IMR-90 (cell line): Measurements from ENCODE around the gene SAXO1. TPM values are rescaled to one million over a fixed set of nuclear protein-coding genes. Genes with fewer than 3 reads are reported as not detected.

Experiments used
- ATAC-seq: fragments of 200-7000 bp; cut with Tn5 transposase; 2 replicates; pipeline ENCODE4 v1.9.1; 2020; ENCODE audit warnings: low read depth, mild to moderate bottlenecking, moderate library complexity
- BruUV-seq: library from RNA; stranded (reverse); fragments of 400-500 nt; replicated peaks from 2 replicates; lab custom pipeline; 2021; lab: Mats Ljungman, UMichigan
- CTCF ChIA-PET: fragments of 300-600 bp; formaldehyde crosslinking; extraction: SDS; loops from one replicate; lab custom pipeline; 2021; ENCODE audit warnings: antibody characterized with exemption; lab: Yijun Ruan, JAX
- POLR2A ChIA-PET: fragments of 300-600 bp; sonication (Branson Sonifier 250); formaldehyde crosslinking; loops from one replicate; lab custom pipeline; 2022; ENCODE audit warnings: antibody characterized with exemption; ENCODE audit not compliant: unreplicated experiment; lab: Charles Lee
- DNase-seq: peaks from one replicate; pipeline ENCODE4 v3.0.0; 2013
- H2AFZ ChIP-seq: replicated peaks from 2 replicates; pipeline ENCODE3; 2013; ENCODE audit warnings: low read length, mild to moderate bottlenecking; ENCODE audit not compliant: poor library complexity
- H2AK5ac ChIP-seq: 2 replicates; pipeline ENCODE4 v1.6.1; 2013; ENCODE audit warnings: low read depth, low read length, inconsistent platforms
- H2AK9ac ChIP-seq: replicated peaks from 2 replicates; pipeline ENCODE3; 2013; ENCODE audit warnings: mild to moderate bottlenecking, low read depth, low read length, moderate library complexity; ENCODE audit not compliant: poor library complexity
- H2BK120ac ChIP-seq: 2 replicates; pipeline ENCODE4 v1.6.1; 2013; ENCODE audit warnings: low read depth, low read length, inconsistent platforms
- H2BK15ac ChIP-seq: 3 replicates; pipeline ENCODE4 v1.6.1; 2013; ENCODE audit warnings: low read depth, low read length, inconsistent platforms
- H2BK20ac ChIP-seq: 2 replicates; pipeline ENCODE4 v1.6.1; 2013; ENCODE audit warnings: low read depth, mild to moderate bottlenecking, inconsistent platforms, low read length, moderate library complexity
- H2BK5ac ChIP-seq: 2 replicates; pipeline ENCODE4 v1.6.1; 2013; ENCODE audit warnings: mild to moderate bottlenecking, low read depth, low read length, inconsistent platforms; ENCODE audit not compliant: poor library complexity, severe bottlenecking
- H3K14ac ChIP-seq: replicated peaks from 2 replicates; pipeline ENCODE4 v1.6.1; 2013; ENCODE audit warnings: low read depth, low read length, inconsistent platforms
- H3K18ac ChIP-seq: 2 replicates; pipeline ENCODE4 v1.6.1; 2013; ENCODE audit warnings: low read depth, low read length, control low read depth
- H3K23ac ChIP-seq: 2 replicates; pipeline ENCODE4 v1.6.1; 2013; ENCODE audit warnings: low read depth, low read length, inconsistent platforms
- H3K27ac ChIP-seq: 2 replicates; pipeline ENCODE4 v1.5.1; 2013; ENCODE audit warnings: mild to moderate bottlenecking, control low read depth, low read length; ENCODE audit not compliant: insufficient read depth
- H3K27me3 ChIP-seq: 2 replicates; pipeline ENCODE4 v1.6.1; 2013; ENCODE audit warnings: low read length; ENCODE audit not compliant: control insufficient read depth, insufficient read depth
- H3K36me3 ChIP-seq: 2 replicates; pipeline ENCODE4 v1.6.1; 2013; ENCODE audit warnings: low read length, mixed read lengths; ENCODE audit not compliant: control insufficient read depth, insufficient read depth
- H3K4ac ChIP-seq: 2 replicates; pipeline ENCODE4 v1.6.1; 2013; ENCODE audit warnings: low read depth, low read length, inconsistent platforms
- H3K4me1 ChIP-seq: 2 replicates; pipeline ENCODE4 v1.6.1; 2013; ENCODE audit warnings: low read length, mixed read lengths; ENCODE audit not compliant: control insufficient read depth, insufficient read depth
- H3K4me2 ChIP-seq: 2 replicates; pipeline ENCODE4 v1.6.1; 2013; ENCODE audit warnings: low read depth, mild to moderate bottlenecking, control low read depth, low read length, moderate library complexity
- H3K4me3 ChIP-seq: 2 replicates; pipeline ENCODE4 v1.5.1; 2013; ENCODE audit warnings: low read depth, mild to moderate bottlenecking, control low read depth, low read length, moderate library complexity; ENCODE audit not compliant: insufficient read depth
- H3K56ac ChIP-seq: 2 replicates; pipeline ENCODE4 v1.6.1; 2013; ENCODE audit warnings: low read length, inconsistent platforms; ENCODE audit not compliant: insufficient read depth; ENCODE audit errors: extremely low read depth
- H3K79me1 ChIP-seq, 2 experiments: 2 replicates each; pipeline ENCODE4 v1.6.1; 2013; ENCODE audit warnings: low read length in 2 of 2, inconsistent platforms in 1 of 2, low read depth in 1 of 2
- H3K9ac ChIP-seq: 2 replicates; pipeline ENCODE4 v1.6.1; 2013; ENCODE audit warnings: low read depth, low read length, control low read depth
- H3K9me1 ChIP-seq: 2 replicates; pipeline ENCODE4 v1.6.1; 2013; ENCODE audit warnings: low read length, inconsistent platforms; ENCODE audit not compliant: insufficient read depth
- H3K9me3 ChIP-seq: 2 replicates; pipeline ENCODE4 v1.6.1; 2013; ENCODE audit warnings: low read length; ENCODE audit not compliant: control insufficient read depth, insufficient read depth
- H4K20me1 ChIP-seq: 2 replicates; pipeline ENCODE4 v1.6.1; 2013; ENCODE audit warnings: low read length, inconsistent platforms; ENCODE audit not compliant: insufficient read depth
- H4K5ac ChIP-seq: 2 replicates; pipeline ENCODE4 v1.6.1; 2013; ENCODE audit warnings: mild to moderate bottlenecking, low read depth, low read length, control low read depth
- H4K8ac ChIP-seq, 2 experiments: 2 replicates each; pipeline ENCODE4 v1.6.1; 2013; ENCODE audit warnings: low read depth in 2 of 2, low read length in 2 of 2, control low read depth in 1 of 2, inconsistent platforms in 1 of 2
- H4K91ac ChIP-seq: 2 replicates; pipeline ENCODE4 v1.6.1; 2013; ENCODE audit warnings: low read depth, low read length, inconsistent platforms; ENCODE audit not compliant: insufficient read depth
- BHLHE40 ChIP-seq: fragments of 150-350 bp; IDR thresholded peaks from 2 replicates; pipeline ENCODE4 v1.6.1; 2016; ENCODE audit warnings: mild to moderate bottlenecking, low read depth, low read length
- CHD1 ChIP-seq: IDR thresholded peaks from 2 replicates; pipeline ENCODE4 v1.6.1; 2012; ENCODE audit warnings: low read depth, low read length, improper control_type of control experiment
- CTCF ChIP-seq: conservative IDR thresholded peaks from 2 replicates; pipeline ENCODE4 v1.5.1; 2012; ENCODE audit warnings: mild to moderate bottlenecking, low read depth, low read length, improper control_type of control experiment
- ELK1 ChIP-seq: fragments of 150-350 bp; IDR thresholded peaks from 2 replicates; pipeline ENCODE4 v1.6.1; 2016; ENCODE audit warnings: low read depth, mild to moderate bottlenecking, low read length, moderate library complexity, borderline replicate concordance
- MAFK ChIP-seq: IDR thresholded peaks from 2 replicates; pipeline ENCODE4 v1.6.1; 2012; ENCODE audit warnings: low read depth, low read length, improper control_type of control experiment
- MAZ ChIP-seq: IDR thresholded peaks from 2 replicates; pipeline ENCODE4 v1.6.1; 2012; ENCODE audit warnings: low read depth, mild to moderate bottlenecking, low read length, improper control_type of control experiment, moderate library complexity, borderline replicate concordance
- MXI1 ChIP-seq: IDR thresholded peaks from 2 replicates; pipeline ENCODE4 v1.6.1; 2012; ENCODE audit warnings: low read depth, mild to moderate bottlenecking, low read length, moderate library complexity, borderline replicate concordance
- NFE2L2 ChIP-seq: fragments of 150-350 bp; IDR thresholded peaks from 2 replicates; pipeline ENCODE4 v1.6.1; 2016; ENCODE audit warnings: low read depth, mild to moderate bottlenecking, low read length
- POLR2A ChIP-seq: IDR thresholded peaks from 2 replicates; pipeline ENCODE4 v1.6.1; 2012; ENCODE audit warnings: mild to moderate bottlenecking, low read depth, low read length
- RCOR1 ChIP-seq: IDR thresholded peaks from 2 replicates; pipeline ENCODE4 v1.6.1; 2012; ENCODE audit warnings: mild to moderate bottlenecking, low read length, improper control_type of control experiment; ENCODE audit not compliant: insufficient replicate concordance
- RFX5 ChIP-seq: IDR thresholded peaks from 2 replicates; pipeline ENCODE4 v1.8.0; 2012; ENCODE audit warnings: low read depth, mild to moderate bottlenecking, low read length, moderate library complexity
- SMC3 ChIP-seq: fragments of 150-350 bp; IDR thresholded peaks from 2 replicates; pipeline ENCODE4 v1.6.1; 2016; ENCODE audit warnings: low read depth, mild to moderate bottlenecking, antibody characterized with exemption, low read length, moderate library complexity
- USF2 ChIP-seq: fragments of 150-350 bp; IDR thresholded peaks from 2 replicates; pipeline ENCODE4 v1.6.1; 2017; ENCODE audit warnings: mild to moderate bottlenecking, antibody characterized with exemption, low read length, low read depth
- WGBS, 2 experiments: methylation state at CpG; one replicate each; pipeline versions ENCODE4 v1.1.5 to v1.1.7; 2013; ENCODE audit warnings: missing lambda C conversion rate in 2 of 2; ENCODE audit not compliant: insufficient read length in 1 of 2; ENCODE audit errors: extremely low coverage in 2 of 2; 5-methylcytosine and 5-hydroxymethylcytosine counted together
- dilution Hi-C: fragments of 300-500 bp; cut with HindIII; formaldehyde crosslinking; loops from one replicate; pipeline ENCODE4 v1.14.3; 2018; ENCODE audit warnings: low sequenced_read_pairs; ENCODE audit not compliant: unreplicated experiment
- in situ Hi-C: fragments of 300-500 bp; cut with MboI; formaldehyde crosslinking; loops from 3 replicates; pipeline ENCODE4 v1.14.3; 2019; ENCODE audit warnings: low sequenced_read_pairs, inconsistent platforms, mixed read lengths
- intact Hi-C: fragments of 100-400 bp; cut with micrococcal nuclease; formaldehyde crosslinking; loops from 2 replicates; pipeline ENCODE4 v1.10.0; 2022
- polyA plus RNA-seq, 3 experiments: library from polyadenylated mRNA; depleted of rRNA; stranded (reverse); fragments of >200 nt; gene quantifications; 2 replicates each; pipeline ENCODE4 v1.2.3, GENCODE V29; 2012; ENCODE audit warnings: low replicate concordance in 1 of 3
- total RNA-seq: library from RNA; depleted of rRNA; stranded (reverse); fragments of >200 nt; gene quantifications from 2 replicates; pipeline ENCODE4 v1.2.3, GENCODE V29; 2012

The SAXO1 gene
- total and polyA plus RNA-seq, 2 of the 4 experiments (the other 2 are of a cell fraction), result not detected

- H3K23ac ChIP-seq, result no peak overlapping the region
- no peaks in the 10 kb centered on the region for H4K20me1 ChIP-seq
- peaks cover 3% of the 10 kb centered on the region; the same call in 1 of the 2 replicates for H3K9me3 ChIP-seq
- in situ Hi-C loops (no loop called here), intact Hi-C loops (no loop called here), dilution Hi-C loops (no loop called here)
- H3K56ac ChIP-seq, result no peak overlapping the region
- H3K36me3 ChIP-seq, result no peaks in the 10 kb centered on the region
- ChIA-PET CTCF (no interaction called here), POLR2A (no interaction called here)
- H3K14ac ChIP-seq, result no peak overlapping the region
- no peak overlapping the region for H2AFZ ChIP-seq
- no peaks in the 10 kb centered on the region for H3K4me1 ChIP-seq
- H2BK120ac ChIP-seq, result no peak overlapping the region
- H4K5ac ChIP-seq, result no peak overlapping the region
- BruUV-seq, result no TSS peak
- no peak overlapping the region for H3K4me2 ChIP-seq
- no peaks in the 10 kb centered on the region for H3K9me1 ChIP-seq
- H2AK5ac ChIP-seq, result no peak overlapping the region
- no peak overlapping the region for H3K9ac ChIP-seq
- WGBS, 2 experiments, result no CpG with 5 or more reads among the region's 3 CpGs
- no peaks in the 10 kb centered on the region for H3K79me1 ChIP-seq
- no peak overlapping the region for H4K8ac ChIP-seq
- H3K27me3 ChIP-seq, result peaks cover 34% of the 10 kb centered on the region
- no peak overlapping the region for H2BK15ac ChIP-seq
- no peak overlapping the region for H4K91ac ChIP-seq
- H2BK20ac ChIP-seq, result no peak overlapping the region
- no peak for DNase-seq
- no peak overlapping the region for H3K18ac ChIP-seq
- no peak overlapping the region for H3K4me3 ChIP-seq
- H3K27ac ChIP-seq, result no peak overlapping the region
- H2AK9ac ChIP-seq, result no peak overlapping the region
- no peak for ATAC-seq
- H2BK5ac ChIP-seq, result no peak overlapping the region
- no peak overlapping the region for H3K4ac ChIP-seq
- no peak for TF ChIP-seq MAZ
- TF ChIP-seq CHD1, result no peak
- TF ChIP-seq ELK1, result no peak
- no peak for TF ChIP-seq NFE2L2
- TF ChIP-seq RFX5, result no peak
- TF ChIP-seq MXI1, result no peak
- no peak for TF ChIP-seq RCOR1
- TF ChIP-seq BHLHE40, result no peak
- no peak for TF ChIP-seq POLR2A
- TF ChIP-seq CTCF, result no peak
- TF ChIP-seq USF2, result no peak
- TF ChIP-seq MAFK, result no peak
- TF ChIP-seq SMC3, result no peak
Observed at GRCh38 chr9:18969128-18969527, 63.9 kb downstream of the SAXO1 start.
